EL (cell line): ENCODE results near the gene LRRTM3.

Experiments
- DNase-seq: peaks from one replicate; pipeline ENCODE4 v3.0.0-alpha.2; 2016

LRRTM3 gene

DNA sequence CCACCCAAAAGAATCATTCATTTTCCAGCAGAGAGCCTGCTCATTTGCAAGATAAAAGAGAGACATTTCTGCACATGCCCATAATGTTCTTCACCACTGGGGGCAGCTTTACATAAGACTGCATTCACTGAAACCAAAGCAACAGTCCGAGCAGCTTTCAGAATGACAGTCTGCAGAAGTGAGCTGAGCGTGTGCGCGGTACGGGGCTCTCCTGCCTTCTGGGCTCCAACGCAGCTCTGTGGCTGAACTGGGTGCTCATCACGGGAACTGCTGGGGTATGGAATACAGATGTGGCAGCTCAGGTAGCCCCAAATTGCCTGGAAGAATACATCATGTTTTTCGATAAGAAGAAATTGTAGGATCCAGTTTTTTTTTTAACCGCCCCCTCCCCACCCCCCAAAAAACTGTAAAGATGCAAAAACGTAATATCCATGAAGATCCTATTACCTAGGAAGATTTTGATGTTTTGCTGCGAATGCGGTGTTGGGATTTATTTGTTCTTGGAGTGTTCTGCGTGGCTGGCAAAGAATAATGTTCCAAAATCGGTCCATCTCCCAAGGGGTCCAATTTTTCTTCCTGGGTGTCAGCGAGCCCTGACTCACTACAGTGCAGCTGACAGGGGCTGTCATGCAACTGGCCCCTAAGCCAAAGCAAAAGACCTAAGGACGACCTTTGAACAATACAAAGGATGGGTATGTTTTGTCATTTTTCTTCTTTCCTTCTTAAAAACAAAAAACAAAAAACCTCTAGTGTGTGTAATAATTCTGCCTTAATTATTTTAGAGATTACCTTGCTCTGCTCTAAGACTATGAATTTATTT is at the start of gene LRRTM3:
Gene LRRTM3 (plus strand): TSS at position 141 of the 820 bp plus-strand sequence.
- peak; percentile 72 for DNase-seq

GRCh38 chr10:66877361-66877760 is 48.5 kb upstream of the LRRTM3 start:
- DNase-seq: no peak

DNA sequence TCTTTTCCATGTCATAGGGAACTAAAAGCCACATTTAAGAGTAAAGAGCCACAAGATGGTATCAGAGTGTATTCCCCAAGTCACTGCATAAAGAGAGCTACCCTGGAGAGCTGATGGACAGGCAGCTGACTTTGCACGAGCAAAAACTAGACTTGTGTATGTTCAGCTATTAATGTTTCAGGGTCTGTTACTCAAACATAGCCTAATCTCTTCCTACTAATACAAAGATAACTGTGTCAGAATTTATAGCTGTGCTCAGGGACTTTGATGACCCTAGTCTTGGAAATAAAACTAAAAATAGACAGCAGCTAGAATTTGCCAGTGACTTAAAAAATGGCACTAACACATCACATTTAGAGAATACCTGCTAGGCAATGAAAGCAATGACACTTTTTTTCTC is 45.5 kb upstream of the LRRTM3 start:
- DNase-seq: no peak

GRCh38 chr10:66880826-66881225 is 45.0 kb upstream of the LRRTM3 start:
- no peak for DNase-seq

GRCh38 chr10:66881814-66882213 is 44.0 kb upstream of the LRRTM3 start:
- no peak for DNase-seq

GRCh38 chr10:66882271-66882670 is 43.6 kb upstream of the LRRTM3 start:
- DNase-seq: no peak

DNA sequence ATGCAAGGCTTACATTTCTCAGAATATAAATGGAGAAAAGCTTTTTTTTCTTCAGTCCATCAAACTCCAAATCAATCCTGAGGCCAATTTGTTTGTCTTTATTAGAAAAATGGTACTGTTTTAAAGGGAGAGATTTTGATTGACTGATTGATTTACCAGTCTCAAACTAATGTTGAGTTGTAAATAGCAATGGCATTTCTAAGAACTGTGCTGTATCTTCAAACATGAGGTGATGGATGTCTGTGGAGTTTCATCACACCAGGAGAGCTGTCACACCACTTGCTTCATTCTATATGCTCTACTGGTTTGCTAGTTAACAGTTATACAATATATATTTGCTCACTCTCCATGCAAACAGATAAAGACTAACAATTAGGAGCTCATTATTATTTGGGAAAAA is 39.0 kb upstream of the LRRTM3 start:
- no peak for DNase-seq

GRCh38 chr10:66888237-66888636 is 37.6 kb upstream of the LRRTM3 start:
- no peak for DNase-seq

DNA sequence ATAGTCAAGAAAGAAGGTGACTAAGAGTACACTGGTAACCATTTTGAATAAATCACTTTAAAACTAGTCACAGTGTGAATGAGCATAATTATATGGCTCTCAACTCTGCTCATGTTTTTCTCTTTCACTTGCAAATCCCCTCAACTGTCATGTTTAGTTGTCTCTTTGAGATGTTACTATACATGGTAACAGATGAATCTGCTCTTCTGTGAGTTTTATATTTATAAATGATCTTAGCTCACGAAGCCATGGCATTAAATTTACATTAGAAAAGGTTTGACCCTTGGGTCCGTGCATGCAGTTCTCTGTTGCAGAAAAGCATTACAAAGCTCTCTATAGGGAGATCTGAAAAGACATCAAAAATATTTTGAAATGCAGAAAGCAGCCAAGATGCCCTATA is 33.0 kb upstream of the LRRTM3 start:
- DNase-seq: no peak

- peak; percentile 3 for DNase-seq
Measured at GRCh38 chr10:66910671-66911070, 15.2 kb upstream of the LRRTM3 start.

- DNase-seq: no peak
Measured at GRCh38 chr10:66916030-66916429, 9.8 kb upstream of the LRRTM3 start.

GRCh38 chr10:66917104-66917503 is 8.7 kb upstream of the LRRTM3 start:
- no peak for DNase-seq

GRCh38 chr10:66919248-66919647 is 6.6 kb upstream of the LRRTM3 start:
- DNase-seq: no peak

- DNase-seq: no peak
Measured at GRCh38 chr10:66924674-66925345, 1.0 kb upstream of the LRRTM3 start.

- DNase-seq: no peak
Measured at GRCh38 chr10:66925373-66925772, 463 bp upstream of the LRRTM3 start.

- no peak for DNase-seq
Measured at GRCh38 chr10:66926841-66927240, 1.0 kb downstream of the LRRTM3 start.

GRCh38 chr10:66927251-66927935 is 1.6 kb downstream of the LRRTM3 start:
- no peak for DNase-seq

DNA sequence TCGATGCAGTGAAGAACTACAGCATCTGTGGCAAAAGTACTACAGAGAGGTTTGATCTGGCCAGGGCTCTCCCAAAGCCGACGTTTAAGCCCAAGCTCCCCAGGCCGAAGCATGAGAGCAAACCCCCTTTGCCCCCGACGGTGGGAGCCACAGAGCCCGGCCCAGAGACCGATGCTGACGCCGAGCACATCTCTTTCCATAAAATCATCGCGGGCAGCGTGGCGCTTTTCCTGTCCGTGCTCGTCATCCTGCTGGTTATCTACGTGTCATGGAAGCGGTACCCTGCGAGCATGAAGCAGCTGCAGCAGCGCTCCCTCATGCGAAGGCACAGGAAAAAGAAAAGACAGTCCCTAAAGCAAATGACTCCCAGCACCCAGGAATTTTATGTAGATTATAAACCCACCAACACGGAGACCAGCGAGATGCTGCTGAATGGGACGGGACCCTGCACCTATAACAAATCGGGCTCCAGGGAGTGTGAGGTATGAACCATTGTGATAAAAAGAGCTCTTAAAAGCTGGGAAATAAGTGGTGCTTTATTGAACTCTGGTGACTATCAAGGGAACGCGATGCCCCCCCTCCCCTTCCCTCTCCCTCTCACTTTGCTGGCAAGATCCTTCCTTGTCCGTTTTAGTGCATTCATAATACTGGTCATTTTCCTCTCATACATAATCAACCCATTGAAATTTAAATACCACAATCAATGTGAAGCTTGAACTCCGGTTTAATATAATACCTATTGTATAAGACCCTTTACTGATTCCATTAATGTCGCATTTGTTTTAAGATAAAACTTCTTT is 2.3 kb downstream of the LRRTM3 start:
- DNase-seq: peak; percentile 21

- no peak for DNase-seq
Measured at GRCh38 chr10:66928776-66929175, 2.9 kb downstream of the LRRTM3 start.

- no peak for DNase-seq
Measured at GRCh38 chr10:66929375-66929774, 3.5 kb downstream of the LRRTM3 start.

DNA sequence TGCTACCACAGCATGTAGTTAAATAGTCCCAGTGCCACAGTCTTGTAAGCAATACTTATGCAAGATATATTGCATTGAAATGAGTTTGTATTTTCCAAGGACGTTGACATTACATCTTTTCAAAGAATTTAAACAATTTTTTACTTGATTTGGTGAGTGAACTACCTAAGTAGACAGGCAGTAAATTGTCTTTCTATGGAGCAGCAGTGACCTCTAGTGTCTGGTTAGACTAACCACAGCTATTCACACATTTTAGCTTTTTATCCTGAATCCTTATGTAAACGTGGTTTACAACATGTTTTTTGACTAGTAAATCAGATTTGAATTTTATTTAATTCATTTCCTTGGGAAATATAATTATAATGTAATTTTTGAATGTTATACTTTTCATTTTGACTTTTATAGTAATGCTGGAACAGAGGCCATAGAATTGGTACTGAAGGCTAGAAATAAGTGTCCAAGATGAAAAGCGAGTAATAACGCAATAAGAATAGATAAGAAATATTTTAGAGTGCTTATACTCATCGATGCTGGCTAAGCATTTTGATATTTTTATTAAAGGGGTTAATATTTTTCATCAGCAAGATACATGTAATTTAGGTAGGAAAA is 5.6 kb downstream of the LRRTM3 start:
- DNase-seq: peak; percentile 53

DNA sequence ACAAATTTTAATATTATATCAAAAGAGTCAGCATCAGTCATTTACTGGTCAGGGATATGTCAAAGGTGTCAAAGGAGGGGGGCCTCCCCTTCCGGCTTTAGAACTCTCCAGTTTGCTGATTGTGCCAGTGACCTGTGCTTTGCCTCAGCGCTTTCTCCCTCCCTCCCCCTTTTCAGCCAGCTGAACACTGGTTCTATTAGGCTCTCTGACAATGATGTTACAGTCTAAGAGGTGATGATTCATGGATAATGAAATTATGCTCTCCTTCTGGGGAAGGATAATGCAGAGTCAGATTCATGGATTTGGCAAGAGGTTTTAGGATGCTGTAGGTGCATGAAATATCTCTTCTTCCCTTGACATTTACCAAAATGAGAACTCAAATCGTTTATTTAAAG is 6.1 kb downstream of the LRRTM3 start:
- no peak for DNase-seq

GRCh38 chr10:66934711-66935110 is 8.9 kb downstream of the LRRTM3 start:
- no peak for DNase-seq
